ENCODE measurements around the gene CHRND. TPM values are rescaled to one million over a fixed set of nuclear protein-coding genes. Genes with fewer than 3 reads are reported as not detected.

The CHRND gene
- total and polyA plus RNA-seq, 2 of the 13 experiments (the other 11 are each of a cell fraction or from before 2014, with no cell fraction given) = 0.18 TPM; not detected in 1

DNA sequence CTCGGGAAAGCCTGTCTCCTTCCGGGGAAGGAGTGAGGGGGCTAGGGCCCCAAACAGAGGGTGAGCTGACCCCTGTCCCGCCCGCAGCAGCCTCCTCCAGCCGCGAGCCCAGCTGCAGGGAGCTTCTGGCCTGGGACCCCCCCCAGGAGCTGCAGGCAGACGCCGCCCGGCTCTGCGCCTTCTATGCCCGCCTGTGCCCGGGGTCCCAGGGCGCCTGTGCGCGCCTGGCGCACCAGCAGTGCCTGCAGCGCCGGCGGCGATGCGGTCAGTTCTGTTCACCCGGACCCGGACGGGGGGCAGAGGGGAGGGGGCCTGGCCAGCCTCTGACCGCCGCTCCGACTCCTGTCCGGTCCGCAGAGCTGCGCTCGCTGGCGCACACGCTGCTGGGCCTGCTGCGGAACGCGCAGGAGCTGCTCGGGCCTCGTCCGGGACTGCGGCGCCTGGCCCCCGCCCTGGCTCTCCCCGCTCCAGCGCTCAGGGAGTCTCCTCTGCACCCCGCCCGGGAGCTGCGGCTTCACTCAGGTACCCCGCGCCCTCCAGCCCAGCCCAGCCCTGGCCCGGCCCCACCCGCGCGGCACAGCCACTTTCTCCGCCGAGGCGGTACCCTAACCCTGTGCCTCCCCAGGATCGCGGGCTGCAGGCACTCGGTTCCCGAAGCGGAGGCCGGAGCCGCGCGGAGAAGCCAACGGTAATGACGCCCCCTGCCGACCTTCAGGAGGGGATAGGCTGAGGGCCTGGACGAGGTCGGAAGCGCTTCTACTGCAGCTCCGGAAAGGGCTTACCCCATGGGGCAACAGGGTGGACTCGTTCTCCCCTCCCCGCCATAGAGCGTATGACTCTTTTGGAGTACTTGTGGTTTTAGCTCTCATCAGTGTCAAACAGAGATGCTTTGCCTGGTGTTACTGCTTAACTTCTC, 2.0 kb upstream of the CHRND start (continued):
- no peak for TF ChIP-seq ATRX (CRISPR knock-in tag; IDR thresholded peaks at IDR 0.05; ENCODE audit: borderline replicate concordance)
- no peak for TF ChIP-seq ZNF740 (CRISPR knock-in tag; IDR thresholded peaks at IDR 0.05)
- TF ChIP-seq SIN3B (IDR thresholded peaks at IDR 0.05; ENCODE audit: low read length) = no peak
- TF ChIP-seq, protein P1, sequence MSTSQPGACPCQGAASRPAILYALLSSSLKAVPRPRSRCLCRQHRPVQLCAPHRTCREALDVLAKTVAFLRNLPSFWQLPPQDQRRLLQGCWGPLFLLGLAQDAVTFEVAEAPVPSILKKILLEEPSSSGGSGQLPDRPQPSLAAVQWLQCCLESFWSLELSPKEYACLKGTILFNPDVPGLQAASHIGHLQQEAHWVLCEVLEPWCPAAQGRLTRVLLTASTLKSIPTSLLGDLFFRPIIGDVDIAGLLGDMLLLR (CRISPR knock-in tag; IDR thresholded peaks at IDR 0.05) = no peak
- TF ChIP-seq ARID5B (CRISPR knock-in tag; IDR thresholded peaks at IDR 0.05) = no peak
- TF ChIP-seq ZNF160 (CRISPR knock-in tag; IDR thresholded peaks at IDR 0.05) = no peak
- TF ChIP-seq CBX5 (CRISPR knock-in tag; IDR thresholded peaks at IDR 0.05; ENCODE audit: borderline replicate concordance) = peak; percentile 31; the same call in 1 of the 2 replicates
- TF ChIP-seq ZNF768 (CRISPR knock-in tag; IDR thresholded peaks at IDR 0.05) = peak; percentile 47; the same call in 1 of the 2 replicates
- no peak for TF ChIP-seq MED1 (CRISPR knock-in tag; IDR thresholded peaks at IDR 0.05)
- TF ChIP-seq STAT5B (CRISPR knock-in tag; IDR thresholded peaks at IDR 0.05) = no peak
- TF ChIP-seq, protein P2, sequence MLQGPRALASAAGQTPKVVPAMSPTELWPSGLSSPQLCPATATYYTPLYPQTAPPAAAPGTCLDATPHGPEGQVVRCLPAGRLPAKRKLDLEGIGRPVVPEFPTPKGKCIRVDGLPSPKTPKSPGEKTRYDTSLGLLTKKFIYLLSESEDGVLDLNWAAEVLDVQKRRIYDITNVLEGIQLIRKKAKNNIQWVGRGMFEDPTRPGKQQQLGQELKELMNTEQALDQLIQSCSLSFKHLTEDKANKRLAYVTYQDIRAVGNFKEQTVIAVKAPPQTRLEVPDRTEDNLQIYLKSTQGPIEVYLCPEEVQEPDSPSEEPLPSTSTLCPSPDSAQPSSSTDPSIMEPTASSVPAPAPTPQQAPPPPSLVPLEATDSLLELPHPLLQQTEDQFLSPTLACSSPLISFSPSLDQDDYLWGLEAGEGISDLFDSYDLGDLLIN (CRISPR knock-in tag; IDR thresholded peaks at IDR 0.05; ENCODE audit: borderline replicate concordance) = no peak
- TF ChIP-seq SOX6 (IDR thresholded peaks at IDR 0.05) = no peak
- TF ChIP-seq SOX6 (CRISPR knock-in tag; IDR thresholded peaks at IDR 0.05) = no peak
- no peak for TF ChIP-seq FOXA3 (CRISPR knock-in tag; IDR thresholded peaks at IDR 0.05)
- 0 out of 2 replicates have a peak, but pooled peaks have one; percentile 1 for TF ChIP-seq ZNF788 (CRISPR knock-in tag; IDR thresholded peaks at IDR 0.05; ENCODE audit: borderline replicate concordance)
- no peak for TF ChIP-seq ZNF784 (CRISPR knock-in tag; IDR thresholded peaks at IDR 0.05; ENCODE audit: borderline replicate concordance)
- TF ChIP-seq ZNF564 (CRISPR knock-in tag; IDR thresholded peaks at IDR 0.05) = no peak
- TF ChIP-seq ELF3 (CRISPR knock-in tag; IDR thresholded peaks at IDR 0.05) = no peak
- TF ChIP-seq NCOR1 (IDR thresholded peaks at IDR 0.05; ENCODE audit: borderline replicate concordance, low read length) = no peak
- TF ChIP-seq ATF2 (CRISPR knock-in tag; IDR thresholded peaks at IDR 0.05) = no peak
- no peak for TF ChIP-seq PAF1 (CRISPR knock-in tag; IDR thresholded peaks at IDR 0.05)
- TF ChIP-seq AKAP8 (CRISPR knock-in tag; IDR thresholded peaks at IDR 0.05) = 0 out of 2 replicates have a peak, but pooled peaks have one; percentile 30
